DMS153 treated with DMSO at 0.1 percent for 48 hours (cell line): Measurements from ENCODE around the gene S100PBP.
A peak's percentile ranks its signal among the peaks of the same experiment; 100 is the strongest.

Source experiments
- DNase-seq: peaks from one replicate; lab custom pipeline; 2025; ENCODE audit not compliant: unreplicated experiment; lab: John Stamatoyannopoulos, UW

Gene S100PBP

DNA sequence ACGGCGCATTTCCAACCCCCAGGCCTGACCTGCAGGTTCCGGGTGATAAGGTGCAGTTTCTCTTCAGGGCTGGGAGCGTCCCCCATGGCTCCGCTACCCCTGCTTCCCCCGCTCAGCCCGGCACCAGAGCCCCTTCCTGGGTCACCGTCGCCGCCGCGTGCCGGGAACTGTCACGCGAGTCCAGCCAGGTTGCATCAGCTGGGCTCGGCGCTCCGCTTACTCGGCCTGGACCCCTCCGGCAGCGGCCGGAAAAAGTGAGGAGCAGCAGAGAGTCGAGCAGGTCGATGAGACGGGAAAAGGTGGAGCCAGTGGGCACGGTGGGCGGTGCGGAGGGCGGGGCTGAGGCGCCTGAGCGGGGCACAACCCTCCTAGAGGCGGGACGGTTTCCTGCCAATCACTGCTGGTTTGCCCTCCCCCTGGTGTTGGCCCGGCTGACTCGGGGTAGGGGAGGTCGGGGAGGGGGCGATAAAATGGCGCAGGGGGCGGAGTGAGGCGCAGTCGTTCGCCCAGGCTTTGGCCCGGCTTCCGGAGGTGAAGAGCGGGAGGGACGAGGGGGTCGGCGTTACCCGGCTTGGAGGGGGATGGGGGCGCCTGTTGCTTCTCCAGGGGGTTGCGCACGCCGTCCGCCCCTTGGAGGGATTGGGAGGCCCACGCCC is at the start of gene S100PBP, which contains the start of gene YARS1:
Gene S100PBP, plus strand, starts transcription at position 495 of the 656 bp plus-strand sequence. CDS start 8,447 bp downstream, outside the sequence.
Gene YARS1, minus strand, starts transcription at position 200 of the 656 bp plus-strand sequence. Its CDS starts 114 bp downstream, at position 86.
- peak; percentile 100 for DNase-seq

DNA sequence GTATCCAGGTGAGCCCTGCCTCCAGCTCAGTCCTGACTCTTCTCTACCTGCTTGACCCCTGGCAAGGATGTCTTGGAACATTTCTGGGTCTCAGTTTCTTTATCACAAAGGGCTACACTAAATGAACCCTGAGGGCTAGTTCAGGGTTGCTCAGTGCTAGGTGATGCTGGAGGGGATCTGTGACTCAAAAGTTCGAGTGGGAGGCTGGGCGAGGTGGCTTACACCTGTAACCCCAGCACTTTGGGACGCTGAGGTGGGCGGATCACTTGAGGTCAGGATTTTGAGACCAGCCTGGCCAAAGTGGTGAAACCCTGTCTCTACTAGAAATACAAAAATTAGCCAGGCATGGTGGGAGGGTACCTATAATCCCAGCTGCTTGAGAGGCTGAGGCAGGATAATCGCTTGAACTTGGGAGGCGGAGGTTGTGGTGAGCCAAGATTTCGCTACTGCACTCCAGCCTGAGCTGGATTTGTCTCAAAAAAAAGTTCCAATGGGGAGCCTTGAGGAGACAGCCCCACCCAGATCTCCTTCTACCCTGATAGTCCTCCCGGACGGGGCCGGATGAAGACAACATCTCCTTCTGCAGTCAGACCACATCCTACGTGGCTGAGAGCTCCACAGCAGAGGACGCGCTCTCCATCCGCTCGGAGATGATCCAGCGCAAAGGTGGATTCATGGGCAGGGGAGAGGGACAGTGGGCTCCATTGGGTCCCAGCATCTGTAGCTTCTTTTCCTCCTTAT is 49.2 kb upstream of the S100PBP start:
- DNase-seq: no peak

DNA sequence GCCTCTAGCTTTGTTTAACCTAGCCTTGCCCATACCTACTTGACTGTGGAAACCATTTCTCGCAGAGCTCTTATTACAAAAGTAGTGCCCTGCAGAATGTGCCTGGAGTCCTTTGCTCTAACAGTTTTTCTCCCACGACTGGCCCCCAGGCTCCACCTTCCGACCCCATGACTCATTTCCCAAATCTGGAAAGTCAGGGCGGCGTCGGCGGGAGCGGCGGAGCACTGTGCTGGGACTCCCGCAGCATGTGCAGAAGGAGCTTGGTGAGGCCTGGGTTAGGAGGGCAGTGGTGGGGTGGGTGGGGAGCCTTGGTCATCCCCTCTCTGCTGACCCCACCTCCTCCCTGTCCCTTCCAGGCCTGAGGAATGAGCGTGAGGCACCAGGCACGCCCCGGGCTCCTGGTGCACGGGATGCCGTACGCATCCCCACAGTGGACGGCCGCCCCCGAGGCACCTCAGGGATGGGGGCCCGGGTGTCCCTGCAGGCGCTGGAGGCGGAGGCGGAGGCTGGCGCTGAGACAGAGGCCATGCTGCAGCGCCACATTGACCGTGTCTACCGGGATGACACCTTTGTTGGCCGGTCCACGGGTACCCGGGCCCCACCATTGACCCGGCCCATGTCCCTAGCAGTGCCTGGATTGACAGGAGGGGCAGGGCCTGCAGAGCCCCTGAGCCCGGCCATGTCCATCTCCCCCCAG is 47.8 kb upstream of the S100PBP start:
- DNase-seq: no peak

DNA sequence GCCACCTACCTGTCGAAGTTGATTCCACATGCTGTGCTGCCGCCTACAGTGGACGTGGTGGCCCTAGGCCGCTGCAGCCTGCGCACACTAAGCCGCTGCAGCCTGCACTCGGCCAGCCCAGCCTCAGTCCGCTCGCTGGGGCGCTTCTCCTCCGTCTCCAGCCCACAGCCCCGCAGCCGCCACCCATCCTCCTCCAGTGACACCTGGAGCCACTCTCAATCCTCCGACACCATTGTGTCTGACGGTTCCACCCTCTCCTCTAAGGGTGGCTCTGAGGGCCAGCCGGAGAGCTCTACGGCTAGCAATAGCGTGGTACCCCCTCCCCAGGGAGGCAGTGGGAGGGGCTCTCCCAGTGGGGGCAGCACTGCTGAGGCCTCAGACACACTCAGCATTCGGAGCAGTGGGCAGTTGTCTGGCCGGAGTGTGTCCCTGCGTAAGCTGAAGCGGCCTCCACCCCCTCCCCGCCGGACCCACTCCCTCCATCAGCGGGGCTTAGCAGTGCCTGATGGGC is 47.2 kb upstream of the S100PBP start:
- no peak for DNase-seq

DNA sequence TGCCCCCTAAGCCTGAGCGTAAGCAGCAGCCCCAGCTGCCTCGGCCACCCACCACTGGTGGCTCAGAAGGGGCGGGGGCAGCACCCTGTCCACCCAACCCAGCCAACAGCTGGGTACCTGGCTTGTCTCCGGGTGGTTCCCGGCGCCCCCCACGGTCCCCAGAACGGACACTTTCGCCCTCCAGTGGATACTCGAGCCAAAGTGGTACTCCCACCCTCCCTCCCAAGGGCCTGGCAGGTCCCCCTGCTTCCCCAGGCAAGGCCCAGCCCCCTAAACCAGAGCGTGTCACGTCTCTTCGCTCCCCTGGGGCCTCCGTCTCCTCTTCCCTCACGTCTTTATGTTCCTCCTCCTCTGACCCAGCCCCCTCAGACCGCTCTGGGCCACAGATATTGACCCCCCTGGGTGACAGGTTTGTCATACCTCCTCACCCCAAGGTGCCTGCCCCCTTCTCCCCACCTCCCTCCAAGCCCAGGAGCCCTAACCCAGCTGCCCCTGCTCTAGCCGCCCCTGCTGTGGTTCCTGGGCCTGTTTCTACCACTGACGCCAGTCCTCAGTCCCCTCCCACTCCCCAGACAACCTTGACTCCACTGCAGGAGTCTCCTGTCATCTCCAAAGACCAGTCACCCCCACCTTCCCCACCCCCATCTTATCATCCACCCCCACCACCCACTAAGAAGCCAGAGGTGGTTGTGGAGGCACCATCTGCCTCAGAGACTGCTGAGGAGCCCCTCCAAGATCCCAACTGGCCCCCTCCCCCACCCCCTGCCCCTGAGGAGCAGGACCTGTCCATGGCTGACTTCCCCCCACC is 46.5 kb upstream of the S100PBP start:
- DNase-seq: no peak

DNA sequence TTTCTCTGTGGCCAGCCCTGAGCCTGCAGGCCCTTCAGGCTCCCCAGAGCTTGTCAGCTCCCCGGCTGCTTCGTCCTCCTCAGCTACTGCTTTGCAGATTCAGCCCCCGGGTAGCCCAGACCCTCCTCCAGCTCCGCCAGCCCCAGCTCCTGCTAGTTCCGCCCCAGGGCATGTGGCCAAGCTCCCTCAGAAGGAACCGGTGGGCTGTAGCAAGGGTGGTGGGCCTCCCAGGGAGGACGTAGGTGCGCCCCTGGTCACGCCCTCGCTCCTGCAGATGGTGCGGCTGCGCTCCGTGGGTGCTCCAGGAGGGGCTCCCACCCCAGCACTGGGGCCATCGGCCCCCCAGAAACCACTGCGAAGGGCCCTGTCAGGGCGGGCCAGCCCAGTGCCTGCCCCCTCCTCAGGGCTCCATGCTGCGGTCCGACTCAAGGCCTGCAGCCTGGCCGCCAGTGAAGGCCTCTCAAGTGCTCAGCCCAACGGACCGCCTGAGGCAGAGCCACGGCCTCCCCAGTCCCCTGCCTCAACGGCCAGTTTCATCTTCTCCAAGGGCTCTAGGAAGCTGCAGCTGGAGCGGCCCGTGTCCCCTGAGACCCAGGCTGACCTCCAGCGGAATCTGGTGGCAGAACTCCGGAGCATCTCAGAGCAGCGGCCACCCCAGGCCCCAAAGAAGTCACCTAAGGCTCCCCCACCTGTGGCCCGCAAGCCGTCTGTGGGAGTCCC is 45.7 kb upstream of the S100PBP start:
- no peak for DNase-seq

DNA sequence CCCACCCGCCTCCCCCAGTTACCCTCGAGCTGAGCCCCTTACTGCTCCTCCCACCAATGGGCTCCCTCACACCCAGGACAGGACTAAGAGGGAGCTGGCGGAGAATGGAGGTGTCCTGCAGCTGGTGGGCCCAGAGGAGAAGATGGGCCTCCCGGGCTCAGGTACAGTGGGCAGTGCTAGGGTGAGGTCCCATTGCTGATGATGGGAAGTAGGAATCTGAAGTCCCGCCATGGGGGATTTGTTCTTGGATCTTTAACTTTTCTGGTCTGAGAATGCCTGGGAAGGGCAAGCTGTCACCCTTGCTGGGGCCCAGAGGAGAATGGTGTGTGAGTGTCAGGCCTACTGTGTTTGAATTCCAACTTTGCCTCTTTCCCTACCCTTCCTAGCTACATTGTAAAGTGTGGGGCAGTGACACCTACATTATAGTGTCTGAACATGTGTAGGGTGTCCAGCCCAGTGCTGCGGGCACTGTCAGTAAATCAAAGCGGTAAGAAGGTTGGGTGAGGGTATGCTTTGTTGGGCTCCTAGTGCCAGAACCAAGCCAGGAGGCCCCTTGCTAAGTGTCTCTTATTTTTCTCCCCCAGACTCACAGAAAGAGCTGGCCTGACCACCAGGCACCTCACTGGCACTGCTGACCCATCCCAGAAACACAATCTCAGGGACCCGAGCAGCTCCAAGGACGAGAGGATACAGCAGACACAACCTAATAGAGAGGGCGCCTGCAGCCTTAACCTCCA is 45.0 kb upstream of the S100PBP start:
- DNase-seq: no peak

DNA sequence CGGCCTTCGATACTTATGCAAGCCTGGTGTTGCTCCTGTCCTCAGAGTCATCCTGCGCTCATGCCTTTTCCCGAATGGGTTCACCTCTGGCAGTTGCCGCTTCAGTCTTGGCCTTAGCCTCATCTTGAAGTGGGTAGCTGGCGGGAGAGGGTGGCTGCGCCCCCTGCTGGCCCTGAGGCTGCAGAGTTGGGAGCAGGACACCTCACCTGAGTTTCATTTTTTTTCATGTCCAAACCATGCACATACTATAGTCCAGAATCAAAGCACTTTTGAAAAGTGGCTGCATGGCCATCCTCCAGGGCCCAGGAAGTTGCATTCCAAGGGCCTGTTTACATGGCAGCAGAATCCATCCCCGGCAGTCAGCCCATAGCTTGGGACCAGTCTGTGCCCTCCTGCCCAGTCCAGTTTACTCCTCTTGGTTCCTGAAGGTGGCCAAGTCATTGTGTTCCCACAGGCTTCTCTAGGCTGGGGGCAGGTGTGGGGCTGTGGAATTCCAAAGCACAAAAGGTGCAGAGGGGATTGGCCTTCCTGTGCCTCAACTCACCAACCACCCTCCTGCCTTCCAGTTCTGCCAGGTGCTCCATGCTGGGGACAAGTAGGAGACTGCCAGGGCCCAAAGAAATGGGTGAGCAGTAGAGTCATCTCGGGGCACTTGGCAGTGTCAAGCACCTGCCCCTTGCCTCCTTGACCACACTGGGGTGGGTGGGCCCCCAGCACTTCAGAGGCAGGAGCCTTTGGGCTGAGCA is 44.3 kb upstream of the S100PBP start:
- peak; percentile 67 for DNase-seq

DNA sequence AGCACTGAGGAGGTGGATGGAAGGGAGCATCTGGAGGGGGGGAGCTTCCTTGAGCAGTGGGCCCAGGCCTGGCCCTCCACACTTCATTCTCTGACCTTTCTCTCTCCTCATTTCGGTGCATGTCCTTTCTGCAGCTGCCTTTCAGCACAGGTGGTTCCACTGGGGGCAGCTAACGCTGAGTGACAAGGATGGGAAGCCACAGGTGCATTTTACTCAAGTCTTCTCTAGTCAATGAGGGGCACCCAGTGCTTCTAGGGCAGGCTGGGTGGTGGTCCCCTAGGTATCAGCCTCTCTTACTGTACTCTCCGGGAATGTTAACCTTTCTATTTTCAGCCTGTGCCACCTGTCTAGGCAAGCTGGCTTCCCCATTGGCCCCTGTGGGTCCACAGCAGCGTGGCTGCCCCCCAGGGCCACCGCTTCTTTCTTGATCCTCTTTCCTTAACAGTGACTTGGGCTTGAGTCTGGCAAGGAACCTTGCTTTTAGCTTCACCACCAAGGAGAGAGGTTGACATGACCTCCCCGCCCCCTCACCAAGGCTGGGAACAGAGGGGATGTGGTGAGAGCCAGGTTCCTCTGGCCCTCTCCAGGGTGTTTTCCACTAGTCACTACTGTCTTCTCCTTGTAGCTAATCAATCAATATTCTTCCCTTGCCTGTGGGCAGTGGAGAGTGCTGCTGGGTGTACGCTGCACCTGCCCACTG is 43.5 kb upstream of the S100PBP start:
- DNase-seq: no peak

DNA sequence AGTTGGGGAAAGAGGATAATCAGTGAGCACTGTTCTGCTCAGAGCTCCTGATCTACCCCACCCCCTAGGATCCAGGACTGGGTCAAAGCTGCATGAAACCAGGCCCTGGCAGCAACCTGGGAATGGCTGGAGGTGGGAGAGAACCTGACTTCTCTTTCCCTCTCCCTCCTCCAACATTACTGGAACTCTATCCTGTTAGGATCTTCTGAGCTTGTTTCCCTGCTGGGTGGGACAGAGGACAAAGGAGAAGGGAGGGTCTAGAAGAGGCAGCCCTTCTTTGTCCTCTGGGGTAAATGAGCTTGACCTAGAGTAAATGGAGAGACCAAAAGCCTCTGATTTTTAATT is 43.0 kb upstream of the S100PBP start:
- DNase-seq: no peak

DNA sequence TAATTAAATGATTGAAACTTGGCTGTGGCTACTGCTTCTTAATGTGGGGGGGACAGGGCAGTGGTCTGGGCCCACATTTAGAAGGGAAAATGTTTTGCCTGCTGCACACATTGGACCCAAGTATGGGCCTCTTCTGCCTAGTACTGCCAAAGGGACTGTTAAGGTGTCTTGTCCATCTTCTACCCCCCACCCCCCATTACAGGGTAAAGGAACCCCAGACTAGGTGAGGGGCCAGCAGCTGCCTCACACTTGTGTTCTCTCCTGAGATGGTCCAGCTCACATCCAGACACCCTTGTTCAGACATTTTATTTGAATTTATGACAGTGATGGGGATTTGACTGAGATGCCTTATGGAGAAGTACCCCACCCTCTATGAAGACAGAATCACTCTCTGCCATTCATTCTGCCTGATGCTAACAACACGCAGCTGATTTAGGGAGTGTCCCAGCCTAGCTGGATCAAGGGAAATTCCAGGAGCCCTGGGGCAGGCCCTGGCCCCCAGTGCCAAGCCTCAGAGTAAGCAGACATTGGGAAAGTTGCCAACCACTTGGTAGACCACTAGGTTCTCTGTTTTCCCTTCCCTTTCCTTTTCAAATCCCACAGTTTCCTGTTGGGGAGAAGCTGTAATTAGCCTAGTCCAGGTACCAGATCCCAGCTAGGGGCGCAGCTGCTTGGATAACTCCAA is 42.4 kb upstream of the S100PBP start:
- DNase-seq: no peak

DNA sequence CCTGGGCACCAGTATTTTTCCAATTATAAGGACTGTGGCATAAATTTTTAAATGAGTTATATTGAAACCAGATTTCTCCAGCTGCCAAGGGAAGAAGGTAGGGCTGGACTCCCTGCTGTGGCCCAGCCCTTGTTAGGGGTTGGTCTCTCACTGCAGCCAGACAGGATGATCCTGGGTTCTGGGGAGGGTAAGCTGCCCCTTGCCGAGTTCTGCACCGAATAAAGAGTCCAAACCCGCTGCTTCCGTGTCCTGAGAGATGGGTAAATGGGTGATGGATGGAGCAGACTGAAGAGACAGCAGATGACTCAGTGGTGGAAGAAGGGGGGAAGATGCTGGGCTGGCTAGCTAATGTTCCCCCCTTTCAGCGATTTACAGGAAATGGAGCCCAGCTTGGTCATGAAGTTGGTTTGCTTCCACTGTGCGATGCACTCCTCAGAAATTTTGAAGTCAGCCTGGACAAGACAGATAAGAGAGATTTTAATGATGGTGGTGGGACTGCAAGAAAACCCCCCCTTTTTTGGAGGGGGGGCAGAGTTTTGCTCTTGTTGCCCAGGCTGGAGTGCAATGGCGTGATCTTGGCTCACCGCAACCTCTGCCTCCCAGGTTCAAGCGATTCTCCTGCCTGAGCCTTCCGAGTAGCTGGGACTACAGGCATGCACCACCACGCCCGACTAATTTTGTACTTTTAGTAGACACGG is 41.7 kb upstream of the S100PBP start:
- no peak for DNase-seq

DNA sequence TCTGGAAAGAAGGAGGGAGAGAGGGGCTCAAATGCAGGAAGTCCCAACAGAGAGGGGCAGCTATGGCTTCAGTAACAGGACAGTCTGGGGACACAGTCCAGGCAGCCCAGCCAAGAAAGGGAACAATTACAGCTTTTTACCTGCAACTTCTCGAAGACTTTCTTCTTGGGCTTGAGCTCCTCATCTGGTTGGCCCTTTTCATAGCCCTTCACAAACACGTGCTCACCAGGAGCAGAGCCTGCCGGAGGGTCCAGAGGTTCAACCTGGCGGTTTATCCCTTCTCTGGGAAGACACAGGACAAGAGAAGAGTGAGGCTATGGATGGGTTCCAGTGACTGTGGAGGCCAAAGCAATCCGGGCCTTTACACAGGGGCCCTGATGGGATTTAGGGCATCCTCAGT is 38.2 kb upstream of the S100PBP start:
- DNase-seq: no peak

DNA sequence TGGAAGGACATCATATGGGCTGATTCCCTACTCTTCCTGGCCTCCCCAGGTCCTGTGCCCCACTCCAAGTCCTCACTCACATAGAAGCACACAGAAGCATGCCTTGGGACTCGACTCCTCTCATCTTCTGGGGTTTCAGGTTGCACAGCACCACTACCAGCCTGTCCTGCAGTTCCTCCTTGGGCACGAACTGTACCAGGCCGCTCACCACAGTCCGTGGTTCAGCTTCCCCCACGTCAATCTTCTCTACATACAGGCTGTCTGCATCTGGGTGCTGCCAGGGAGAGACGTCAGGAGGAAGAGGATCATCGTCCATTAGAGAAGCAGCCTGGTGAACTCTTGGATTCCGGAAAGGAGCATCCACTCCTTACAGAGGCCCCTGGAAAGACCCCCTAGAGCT is 37.4 kb upstream of the S100PBP start:
- DNase-seq: no peak

DNA sequence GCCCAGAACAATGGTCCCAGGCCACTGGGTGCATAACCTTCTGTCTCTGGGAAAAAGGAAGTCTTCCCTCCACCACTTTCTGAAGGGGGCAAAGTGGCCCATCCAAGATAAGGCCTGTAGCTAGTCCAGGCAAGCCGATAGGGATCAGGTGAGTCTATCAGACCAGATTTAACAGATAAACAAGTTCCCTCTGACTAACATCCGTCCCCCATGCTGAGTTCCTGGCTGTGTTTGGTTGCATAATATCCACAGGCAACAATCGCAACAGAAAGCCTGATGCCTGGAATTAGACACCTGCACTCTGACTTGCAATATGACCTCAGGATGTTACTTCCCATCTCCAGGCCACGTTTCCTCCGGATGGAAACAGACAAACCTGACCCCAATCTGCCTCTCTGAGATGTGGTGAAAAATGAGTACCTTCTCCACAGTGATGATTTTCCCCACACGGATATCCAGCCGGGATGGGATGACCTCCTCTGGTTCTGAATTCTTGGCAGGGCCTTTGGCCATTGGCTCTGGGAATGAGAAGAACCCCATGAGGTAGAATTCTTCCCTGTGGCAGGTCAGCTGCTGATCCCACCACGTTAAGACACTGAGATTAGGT is 36.7 kb upstream of the S100PBP start:
- DNase-seq: no peak

DNA sequence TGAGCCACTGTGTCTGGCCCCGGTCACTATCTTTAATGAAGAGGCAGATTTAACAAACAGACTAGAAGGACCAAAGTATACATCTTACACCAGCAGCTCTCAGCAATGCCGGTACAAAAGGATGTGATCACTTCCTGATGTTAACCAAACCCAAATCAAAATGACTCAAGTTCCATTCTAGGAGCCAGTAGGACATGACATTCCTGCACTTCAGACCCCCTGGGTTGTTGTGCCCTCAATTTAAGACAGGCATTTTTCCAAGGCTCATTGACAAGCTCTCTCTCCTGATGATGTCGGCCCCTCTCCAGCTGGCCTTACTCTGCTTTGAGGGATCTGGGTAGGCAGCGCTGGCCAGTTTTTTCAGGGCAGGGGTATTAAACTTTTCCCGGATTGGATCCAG is 35.4 kb upstream of the S100PBP start:
- no peak for DNase-seq

DNA sequence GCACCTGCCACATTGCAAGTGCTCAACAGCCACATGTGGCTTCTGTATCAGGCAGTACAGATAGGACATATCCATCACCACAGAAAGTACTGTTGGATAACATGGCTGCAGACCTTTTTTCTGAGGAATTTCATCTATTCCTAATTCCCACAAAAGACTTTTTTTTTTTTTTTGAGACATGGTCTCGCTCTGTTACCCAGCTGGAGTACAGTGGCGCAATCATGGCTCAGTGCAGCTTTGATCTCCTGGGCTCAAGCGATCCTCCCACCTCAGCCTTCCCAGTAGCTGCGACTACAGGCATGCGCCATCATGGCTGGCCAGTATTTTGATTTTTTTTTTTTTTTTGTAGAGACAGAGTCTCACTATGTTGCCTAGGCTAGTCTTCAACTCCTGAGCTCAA is 33.6 kb upstream of the S100PBP start:
- no peak for DNase-seq
